K562 (cell line): Measurements from ENCODE around the gene RNLS. TPM values are rescaled to one million over a fixed set of nuclear protein-coding genes. Genes with fewer than 3 reads are reported as not detected.

Source experiments
- ATAC-seq: fragments of 200-7000 bp; cut with Tn5 transposase; 3 replicates; pipeline ENCODE4 v1.9.1; 2020; ENCODE audit warnings: moderate library complexity
- BruUV-seq: library from RNA; stranded (reverse); fragments of 400-500 nt; replicated peaks from 2 replicates; lab custom pipeline; 2021; lab: Mats Ljungman, UMichigan
- CTCF ChIA-PET: fragments of 300-600 bp; formaldehyde crosslinking; extraction: SDS; loops from one replicate; lab custom pipeline; 2021; ENCODE audit warnings: low intra/inter-chr PET ratio; lab: Yijun Ruan, JAX
- POLR2A ChIA-PET: fragments of 300-600, 350-650 bp; sonication (Branson Sonifier 250); formaldehyde crosslinking; extraction: SDS; loops from one replicate; lab custom pipeline; 2021; ENCODE audit warnings: antibody characterized with exemption, inconsistent platforms; lab: Yijun Ruan, JAX
- DNase-seq, 4 experiments: peaks; one replicate each; pipeline versions ENCODE4 v3.0.0 to v3.0.0-alpha.2; 2011 to 2018; ENCODE audit warnings: low spot score in 3 of 4, mixed read lengths in 3 of 4; ENCODE audit errors: extremely low read depth in 1 of 4
- FAIRE-seq: peaks from 2 replicates; lab custom pipeline; 2011; peaks lifted over from hg19 to GRCh38; lab: Jason Lieb, UNC
- H2AFZ ChIP-seq: 2 replicates; pipeline ENCODE4 v1.6.0; 2011; ENCODE audit warnings: low read depth, low read length, control low read depth, inconsistent platforms
- H3K27ac ChIP-seq: fragments of 200-600 bp; 3 replicates; pipeline ENCODE4 v1.8.0; 2011; ENCODE audit warnings: low read depth, mild to moderate bottlenecking, control low read depth, inconsistent platforms, low read length, moderate library complexity, mixed read lengths; ENCODE audit errors: extremely low read depth
- H3K27me3 ChIP-seq, 2 experiments: fragments of 300-600 bp in 1 of 2; 2 replicates in 1 of 2; 3 replicates in 1 of 2; pipeline versions ENCODE4 v1.6.0 to v1.8.0; 2011; ENCODE audit warnings: inconsistent platforms in 2 of 2, low read length in 2 of 2, mild to moderate bottlenecking in 1 of 2, mixed read lengths in 1 of 2, moderate library complexity in 1 of 2; ENCODE audit not compliant: control insufficient read depth in 2 of 2, insufficient read depth in 2 of 2
- H3K36me3 ChIP-seq: fragments of 300-600 bp; 3 replicates; pipeline ENCODE4 v1.8.0; 2011; ENCODE audit warnings: mild to moderate bottlenecking, low read length, inconsistent platforms; ENCODE audit not compliant: control insufficient read depth, insufficient read depth
- H3K4me1 ChIP-seq, 2 experiments: fragments of 200-600 bp in 1 of 2; replicated peaks in 1 of 2; 2 replicates in 1 of 2; 3 replicates in 1 of 2; pipeline versions ENCODE4 v1.5.1 to v1.8.0; 2011; ENCODE audit warnings: inconsistent platforms in 2 of 2, low read length in 2 of 2, mild to moderate bottlenecking in 1 of 2, mixed read lengths in 1 of 2, moderate library complexity in 1 of 2; ENCODE audit not compliant: control insufficient read depth in 2 of 2, insufficient read depth in 2 of 2
- H3K4me2 ChIP-seq: 2 replicates; pipeline ENCODE4 v1.6.1; 2011; ENCODE audit warnings: low read length, control low read depth, inconsistent platforms, mixed read lengths; ENCODE audit not compliant: insufficient read depth
- H3K4me3 ChIP-seq: fragments of 200-600 bp; sonication (generic), shearing (Covaris generic); 2 replicates; pipeline ENCODE4 v1.5.1; 2016; ENCODE audit warnings: control low read depth, inconsistent platforms
- H3K79me2 ChIP-seq: fragments of 200-600 bp; 3 replicates; pipeline ENCODE4 v1.8.0; 2011; ENCODE audit warnings: low read length, inconsistent platforms; ENCODE audit not compliant: control insufficient read depth, insufficient read depth
- H3K9ac ChIP-seq, 2 experiments: 2 replicates each; pipeline versions ENCODE4 v1.6.0 to v1.6.1; 2011; ENCODE audit warnings: low read depth in 2 of 2, low read length in 2 of 2, control low read depth in 1 of 2, inconsistent platforms in 1 of 2, mild to moderate bottlenecking in 1 of 2, mixed read lengths in 1 of 2; ENCODE audit not compliant: insufficient read depth in 1 of 2
- H3K9me1 ChIP-seq: one replicate; pipeline ENCODE4 v1.6.0; 2011; ENCODE audit warnings: inconsistent platforms, mild to moderate bottlenecking, low read length, moderate library complexity; ENCODE audit not compliant: control insufficient read depth, insufficient read depth
- H3K9me3 ChIP-seq: replicated peaks from 2 replicates; pipeline ENCODE4 v1.5.1; 2011; ENCODE audit warnings: low read depth, low read length, inconsistent platforms; ENCODE audit not compliant: control insufficient read depth, insufficient read depth
- H4K20me1 ChIP-seq: replicated peaks from 2 replicates; pipeline ENCODE4 v1.6.1; 2011; ENCODE audit warnings: low read length, inconsistent platforms, mixed read lengths; ENCODE audit not compliant: control insufficient read depth, insufficient read depth
- CHD2 ChIP-seq: IDR thresholded peaks from 2 replicates; pipeline ENCODE4 v1.6.1; 2011; ENCODE audit warnings: low read depth, low read length
- HCFC1 ChIP-seq: IDR thresholded peaks from 2 replicates; pipeline ENCODE4 v1.6.1; 2012; ENCODE audit warnings: low read depth, low read length, improper control_type of control experiment
- KAT2B ChIP-seq: IDR thresholded peaks from one replicate; pipeline ENCODE4 v1.6.1; 2012; ENCODE audit warnings: low read depth, mild to moderate bottlenecking, control low read depth, inconsistent platforms, low read length, moderate library complexity
- KDM1A ChIP-seq, 2 experiments: fragments of 450-650 bp; IDR thresholded peaks; 2 replicates each; pipeline ENCODE4 v1.6.1; 2016; ENCODE audit warnings: mild to moderate bottlenecking in 2 of 2
- NFIX ChIP-seq: fragments of 250-450 bp; sonication (Bioruptor Pico); IDR thresholded peaks from 2 replicates; pipeline ENCODE4 v1.4.0; 2020; ENCODE audit warnings: low read depth, mild to moderate bottlenecking, moderate library complexity
- RBM14 ChIP-seq: fragments of 200-400 bp; formaldehyde crosslinking; IDR thresholded peaks from 2 replicates; pipeline ENCODE4 v1.6.1; 2018; ENCODE audit warnings: low read depth, mild to moderate bottlenecking, low read length, moderate library complexity, borderline replicate concordance; ENCODE audit not compliant: insufficient read depth
- TAF9B ChIP-seq: fragments of 450-650 bp; IDR thresholded peaks from 2 replicates; pipeline ENCODE4 v1.6.1; 2018; ENCODE audit warnings: mild to moderate bottlenecking; ENCODE audit not compliant: partially characterized antibody
- TGIF2 ChIP-seq: sonication (generic); formaldehyde crosslinking; IDR thresholded peaks from 2 replicates; pipeline ENCODE4 v1.8.1; 2022; ENCODE audit warnings: mild to moderate bottlenecking, missing genetic modification reagents, moderate library complexity
- U2AF2 ChIP-seq: fragments of 200-400 bp; formaldehyde crosslinking; optimal IDR thresholded peaks from 2 replicates; pipeline ENCODE3; 2017; ENCODE audit warnings: low read depth, mild to moderate bottlenecking, low read length
- YBX1 ChIP-seq: fragments of 450-650 bp; IDR thresholded peaks from 2 replicates; pipeline ENCODE4 v1.7.1; 2016; ENCODE audit warnings: mild to moderate bottlenecking
- ZNF174 ChIP-seq: fragments of 250-450 bp; sonication (Bioruptor Pico); IDR thresholded peaks from 2 replicates; pipeline ENCODE4 v1.4.0; 2020; ENCODE audit warnings: mild to moderate bottlenecking
- WGBS: fragments of 100-300 bp; shearing (Covaris generic); methylation state at CpG from one replicate; pipeline ENCODE4 v1.1.6; 2016; ENCODE audit warnings: low coverage, mixed read lengths; ENCODE audit not compliant: insufficient coverage; ENCODE audit errors: missing lambda C conversion rate; 5-methylcytosine and 5-hydroxymethylcytosine counted together
- in situ Hi-C: fragments of 300-500 bp; cut with MboI; formaldehyde crosslinking; loops from 4 replicates; pipeline ENCODE4 v1.15.0; 2018; ENCODE audit warnings: inconsistent platforms, mixed read lengths
- intact Hi-C: fragments of 100-400 bp; cut with micrococcal nuclease; formaldehyde crosslinking; loops from 2 replicates; pipeline ENCODE4 v1.14.2; 2022
- polyA plus RNA-seq, 8 experiments: library from polyadenylated mRNA; depleted of rRNA in 4 of 8; stranded (reverse) in 5 of 8; unstranded in 3 of 8; fragments of >200 nt; fragmentation: Nextera tagmentation in 2 of 8; fragmentation: Illumina TruSeq in 1 of 8; extraction: Ambion mirVana in 2 of 8; extraction: Trizol in 1 of 8; gene quantifications; 2 replicates each; pipeline versions ENCODE4 v1.2.1 to v1.2.3, GENCODE V29; 2011 to 2014; ENCODE audit warnings: inconsistent platforms in 1 of 8, missing spikeins in 1 of 8
- total RNA-seq, 7 experiments: library from RNA; depleted of rRNA in 6 of 7; stranded (reverse); fragments of >200 nt in 6 of 7; fragmentation: Illumina TruSeq in 2 of 7; extraction: Trizol in 2 of 7; gene quantifications; 2 replicates each; pipeline versions ENCODE4 v1.2.1 to v1.2.3, GENCODE V29; 2011 to 2021; ENCODE audit warnings: low replicate concordance in 1 of 7
- TF ChIP-seq, protein P1 (sequence below): fragments of 250-450 bp; sonication (Bioruptor Pico); IDR thresholded peaks from 2 replicates; pipeline ENCODE4 v1.4.0; 2020

Gene RNLS
- total and polyA plus RNA-seq, 9 of the 15 experiments (the other 6 are each of a cell fraction or from before 2014, with no cell fraction given) = 0.14 to 0.72 (median 0.41) TPM; not detected in 3

DNA sequence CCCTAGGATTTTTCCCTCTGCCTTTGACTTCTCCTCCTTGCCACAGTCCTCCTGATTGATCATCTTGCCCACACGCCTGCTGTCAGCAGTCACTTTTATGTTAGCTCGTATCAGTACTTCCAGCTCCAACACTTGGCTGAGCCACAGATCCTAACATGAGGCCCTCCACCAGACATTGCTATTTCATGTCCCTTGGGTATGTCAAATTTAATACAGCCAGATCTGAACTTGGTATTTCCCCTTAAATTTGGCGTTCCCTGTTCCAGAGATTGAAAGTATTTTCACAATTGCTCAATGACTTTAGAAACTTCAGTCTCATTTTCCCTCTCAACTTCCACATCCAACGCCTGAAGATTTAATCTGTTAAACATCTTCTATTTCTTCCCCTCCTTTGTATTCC lies 140.4 kb downstream of the RNLS start:
- Histone ChIP-seq H4K20me1 (no peaks in the 10 kb centered on the region), H3K4me3 (no peak overlapping the region), H2AFZ (no peak overlapping the region), H3K9me3 (no peaks in the 10 kb centered on the region), H3K4me2 (no peak overlapping the region), H3K79me2 (no peaks in the 10 kb centered on the region), H3K4me1 (no peaks in the 10 kb centered on the region), H3K9me1 (no peaks in the 10 kb centered on the region), H3K27ac (no peak overlapping the region), H3K9ac (no peak overlapping the region), H3K27me3 (no peaks in the 10 kb centered on the region), H3K36me3 (no peaks in the 10 kb centered on the region)
- CTCF ChIA-PET = no interaction called here
- BruUV-seq = no TSS peak
- FAIRE-seq (no peak), DNase-seq (no peak), ATAC-seq (no peak)
- POLR2A ChIA-PET = no interaction called here
- intact Hi-C loops (no loop called here), in situ Hi-C loops (no loop called here)
- no peak for TF ChIP-seq KDM1A (IDR thresholded peaks at IDR 0.05)
- TF ChIP-seq YBX1 = no peak
- TF ChIP-seq HCFC1 = no peak
- 0% methylated on average over 2 of the region's 4 CpGs for WGBS

DNA sequence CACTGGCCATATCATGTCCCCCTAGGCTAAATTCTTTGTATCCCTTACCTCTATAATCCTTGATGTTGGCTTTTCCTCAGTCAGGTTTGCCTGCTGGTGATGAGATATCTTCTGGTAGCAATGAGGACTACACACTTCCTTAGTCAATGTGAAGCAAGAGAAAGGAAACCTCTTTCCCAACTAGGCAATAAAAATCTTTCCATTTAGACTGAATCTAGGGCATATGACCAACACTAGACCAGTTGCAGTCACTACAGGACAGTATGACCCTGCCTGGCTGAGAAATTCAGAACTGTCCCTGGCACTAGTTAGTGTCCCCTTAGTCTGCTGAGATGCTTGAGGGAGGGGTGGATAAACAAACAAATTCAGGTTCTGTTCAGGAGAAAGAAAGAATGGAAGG lies 142.6 kb downstream of the RNLS start:
- DNase-seq (no peak), ATAC-seq (no peak), FAIRE-seq (no peak)
- Histone ChIP-seq H3K9ac (no peak overlapping the region), H3K4me3 (no peak overlapping the region), H2AFZ (no peak overlapping the region), H3K9me3 (no peaks in the 10 kb centered on the region), H3K9me1 (no peaks in the 10 kb centered on the region), H3K27ac (no peak overlapping the region), H3K4me2 (no peak overlapping the region), H3K27me3 (no peaks in the 10 kb centered on the region), H3K79me2 (no peaks in the 10 kb centered on the region), H3K36me3 (no peaks in the 10 kb centered on the region), H3K4me1 (no peaks in the 10 kb centered on the region), H4K20me1 (no peaks in the 10 kb centered on the region)
- POLR2A ChIA-PET = no interaction called here
- intact Hi-C loops = no loop called here
- CTCF ChIA-PET = no interaction called here
- in situ Hi-C loops = no loop called here
- BruUV-seq = no TSS peak
- TF ChIP-seq KAT2B (no peak), RBM14 (no peak), ZNF174 (CRISPR knock-in tag) (no peak), U2AF2 (no peak), NFIX (CRISPR knock-in tag) (no peak), TGIF2 (CRISPR knock-in tag) (no peak), CHD2 (no peak), TAF9B (no peak)
- TF ChIP-seq, protein P1, sequence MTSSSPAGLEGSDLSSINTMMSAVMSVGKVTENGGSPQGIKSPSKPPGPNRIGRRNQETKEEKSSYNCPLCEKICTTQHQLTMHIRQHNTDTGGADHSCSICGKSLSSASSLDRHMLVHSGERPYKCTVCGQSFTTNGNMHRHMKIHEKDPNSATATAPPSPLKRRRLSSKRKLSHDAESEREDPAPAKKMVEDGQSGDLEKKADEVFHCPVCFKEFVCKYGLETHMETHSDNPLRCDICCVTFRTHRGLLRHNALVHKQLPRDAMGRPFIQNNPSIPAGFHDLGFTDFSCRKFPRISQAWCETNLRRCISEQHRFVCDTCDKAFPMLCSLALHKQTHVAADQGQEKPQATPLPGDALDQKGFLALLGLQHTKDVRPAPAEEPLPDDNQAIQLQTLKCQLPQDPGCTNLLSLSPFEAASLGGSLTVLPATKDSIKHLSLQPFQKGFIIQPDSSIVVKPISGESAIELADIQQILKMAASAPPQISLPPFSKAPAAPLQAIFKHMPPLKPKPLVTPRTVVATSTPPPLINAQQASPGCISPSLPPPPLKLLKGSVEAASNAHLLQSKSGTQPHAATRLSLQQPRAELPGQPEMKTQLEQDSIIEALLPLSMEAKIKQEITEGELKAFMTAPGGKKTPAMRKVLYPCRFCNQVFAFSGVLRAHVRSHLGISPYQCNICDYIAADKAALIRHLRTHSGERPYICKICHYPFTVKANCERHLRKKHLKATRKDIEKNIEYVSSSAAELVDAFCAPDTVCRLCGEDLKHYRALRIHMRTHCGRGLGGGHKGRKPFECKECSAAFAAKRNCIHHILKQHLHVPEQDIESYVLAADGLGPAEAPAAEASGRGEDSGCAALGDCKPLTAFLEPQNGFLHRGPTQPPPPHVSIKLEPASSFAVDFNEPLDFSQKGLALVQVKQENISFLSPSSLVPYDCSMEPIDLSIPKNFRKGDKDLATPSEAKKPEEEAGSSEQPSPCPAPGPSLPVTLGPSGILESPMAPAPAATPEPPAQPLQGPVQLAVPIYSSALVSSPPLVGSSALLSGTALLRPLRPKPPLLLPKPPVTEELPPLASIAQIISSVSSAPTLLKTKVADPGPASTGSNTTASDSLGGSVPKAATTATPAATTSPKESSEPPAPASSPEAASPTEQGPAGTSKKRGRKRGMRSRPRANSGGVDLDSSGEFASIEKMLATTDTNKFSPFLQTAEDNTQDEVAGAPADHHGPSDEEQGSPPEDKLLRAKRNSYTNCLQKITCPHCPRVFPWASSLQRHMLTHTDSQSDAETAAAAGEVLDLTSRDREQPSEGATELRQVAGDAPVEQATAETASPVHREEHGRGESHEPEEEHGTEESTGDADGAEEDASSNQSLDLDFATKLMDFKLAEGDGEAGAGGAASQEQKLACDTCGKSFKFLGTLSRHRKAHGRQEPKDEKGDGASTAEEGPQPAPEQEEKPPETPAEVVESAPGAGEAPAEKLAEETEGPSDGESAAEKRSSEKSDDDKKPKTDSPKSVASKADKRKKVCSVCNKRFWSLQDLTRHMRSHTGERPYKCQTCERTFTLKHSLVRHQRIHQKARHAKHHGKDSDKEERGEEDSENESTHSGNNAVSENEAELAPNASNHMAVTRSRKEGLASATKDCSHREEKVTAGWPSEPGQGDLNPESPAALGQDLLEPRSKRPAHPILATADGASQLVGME (CRISPR knock-in tag) = no peak
